Fibroblast of the conjunctiva (primary cell): ENCODE measurements around the gene MAD1L1.
A peak's percentile ranks its signal among the peaks of the same experiment; 100 is the strongest.

Experiments
- DNase-seq: peaks from one replicate; pipeline ENCODE4 v3.0.0-alpha.2; 2010; ENCODE audit warnings: low read depth

MAD1L1 gene

DNA sequence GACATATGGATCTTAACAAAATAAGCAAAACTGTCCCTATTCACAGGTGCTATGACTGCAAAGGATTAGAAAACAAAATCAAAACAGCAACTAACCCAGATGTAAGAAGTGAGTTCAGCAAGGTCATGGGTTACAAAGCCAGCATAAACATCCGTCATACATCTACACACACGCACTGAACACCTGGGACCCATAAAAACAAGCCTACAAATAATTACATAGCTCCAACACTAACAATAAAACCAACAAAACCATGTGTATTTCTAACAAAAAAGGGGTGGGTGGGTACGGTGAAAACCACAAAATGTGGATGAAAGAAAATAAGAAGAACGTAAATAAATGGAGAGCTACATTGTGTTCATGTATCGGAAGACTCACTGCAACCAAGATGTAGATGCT is 305.8 kb downstream of the MAD1L1 start:
- DNase-seq, result no peak

DNA sequence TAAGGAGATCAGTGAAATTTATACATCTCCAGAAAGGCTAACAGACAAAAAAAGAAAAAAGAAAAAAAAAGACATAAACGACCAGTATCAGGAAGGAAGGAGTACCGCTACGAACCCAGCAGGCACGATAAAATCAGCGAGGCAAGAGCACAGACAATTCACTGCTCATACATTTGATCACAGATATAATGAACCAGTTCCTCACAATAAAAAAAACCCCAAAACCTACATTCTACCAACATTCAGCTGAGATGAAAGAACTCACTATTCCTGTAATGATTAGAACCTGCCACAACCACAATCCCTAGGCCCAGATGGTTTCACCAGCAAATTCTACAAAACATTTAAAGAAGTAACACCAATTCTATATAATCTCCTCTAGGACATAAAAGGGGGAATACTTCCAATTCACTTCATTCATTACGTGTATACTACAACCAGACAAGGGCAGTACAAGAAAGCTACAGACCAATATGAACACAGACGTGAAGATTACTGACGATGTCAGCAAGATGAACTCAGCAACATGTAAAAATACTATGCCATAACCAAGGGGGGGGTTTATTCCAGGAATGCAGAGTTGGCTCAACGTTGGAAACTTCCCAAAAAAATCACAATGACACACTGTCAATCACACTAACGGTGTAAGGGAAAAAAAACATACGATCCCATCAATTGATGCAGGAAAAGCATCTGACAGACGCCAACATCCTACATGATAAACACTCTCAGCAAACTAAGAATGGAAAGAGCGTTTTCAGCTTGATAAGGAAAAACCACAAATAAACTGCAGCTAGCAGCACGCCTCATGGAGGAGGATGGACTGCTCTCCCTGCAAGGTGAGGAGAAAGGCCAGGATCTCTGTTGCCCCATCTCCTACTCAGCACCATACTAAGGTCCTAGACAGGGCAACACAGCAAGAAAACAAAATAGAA is 306.5 kb downstream of the MAD1L1 start:
- DNase-seq, result no peak

- DNase-seq, result no peak
These were observed 307.4 kb downstream of the MAD1L1 start for GRCh38 chr7:1925349-1925748.

GRCh38 chr7:1924258-1924817 is 308.4 kb downstream of the MAD1L1 start:
- no peak for DNase-seq

- DNase-seq, result no peak
These were observed 309.1 kb downstream of the MAD1L1 start for GRCh38 chr7:1923409-1924257.

DNA sequence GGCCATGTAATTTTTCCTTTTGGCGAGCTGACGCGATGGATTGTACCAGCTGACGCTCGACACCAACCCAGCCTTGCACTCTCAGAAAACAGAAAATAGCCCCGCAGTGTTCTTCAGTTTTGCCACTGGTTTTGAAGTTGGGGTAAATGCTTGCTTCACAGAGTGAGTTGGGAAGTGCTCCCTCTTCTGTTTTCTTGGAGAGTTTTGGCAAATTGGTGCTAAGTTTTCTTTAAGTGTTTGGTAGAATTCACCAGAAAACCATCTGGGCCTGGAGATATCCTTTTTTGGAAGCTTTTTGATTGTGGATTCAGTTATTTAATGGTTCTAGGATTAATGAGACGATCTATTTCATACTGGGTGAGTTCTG is 309.9 kb downstream of the MAD1L1 start:
- no peak for DNase-seq

DNA sequence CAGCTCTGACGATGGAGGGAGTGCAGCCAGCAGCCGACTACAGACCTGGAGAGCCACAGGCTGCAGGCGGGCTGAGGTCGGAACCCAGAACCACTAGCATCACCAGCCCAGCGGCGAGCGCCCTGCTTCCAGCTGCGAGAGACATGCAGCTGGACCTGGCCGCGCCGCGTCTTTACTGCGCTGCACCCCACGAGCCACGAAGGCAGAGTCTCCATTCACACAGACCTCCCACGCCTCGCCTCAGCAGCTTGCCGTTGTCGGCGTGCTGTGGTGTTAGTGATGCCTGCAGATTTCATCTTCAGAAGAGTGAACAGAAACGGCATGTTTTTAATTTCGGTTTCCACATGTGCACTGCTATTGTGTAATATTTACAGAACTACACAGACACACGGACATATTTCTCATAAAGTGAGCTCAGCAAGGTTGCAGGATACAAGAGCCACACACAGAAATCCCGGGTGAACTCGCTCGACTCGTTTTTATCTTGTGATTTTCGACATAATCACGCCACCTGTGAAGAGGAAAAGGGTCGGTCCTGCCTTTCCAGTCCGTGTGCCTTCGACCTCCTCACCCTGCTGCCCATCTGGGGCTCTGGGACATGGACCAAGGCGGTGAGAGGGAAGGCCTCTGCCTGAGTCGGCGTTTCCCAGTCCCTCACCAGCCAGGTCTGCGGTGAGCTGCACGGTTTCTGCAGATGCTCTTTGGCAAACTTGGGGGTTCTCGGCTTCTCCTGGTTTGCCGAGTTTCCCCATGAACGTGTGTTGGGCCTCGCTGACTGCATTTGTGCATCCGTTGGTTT is 310.5 kb downstream of the MAD1L1 start:
- peak; percentile 53 for DNase-seq

DNA sequence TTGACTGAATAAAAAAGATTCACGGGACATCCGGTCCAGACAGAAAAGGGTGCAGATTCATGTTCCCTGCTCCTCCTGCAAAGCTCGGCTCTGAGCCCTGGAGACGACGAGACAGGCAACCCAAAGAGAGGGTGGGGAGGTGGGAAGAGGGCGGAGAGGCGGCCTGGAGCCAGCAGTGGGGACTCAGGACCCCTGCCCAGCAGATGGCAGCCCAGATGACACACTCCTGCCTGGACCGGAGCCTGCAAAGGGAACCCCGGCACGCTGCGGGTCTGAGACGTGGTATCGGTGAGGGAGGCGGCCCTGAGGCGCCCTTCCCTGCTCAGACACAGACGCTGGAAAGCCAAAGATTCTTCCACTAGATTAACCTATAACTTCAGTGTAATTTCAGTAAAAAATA is 311.9 kb downstream of the MAD1L1 start:
- no peak for DNase-seq

DNA sequence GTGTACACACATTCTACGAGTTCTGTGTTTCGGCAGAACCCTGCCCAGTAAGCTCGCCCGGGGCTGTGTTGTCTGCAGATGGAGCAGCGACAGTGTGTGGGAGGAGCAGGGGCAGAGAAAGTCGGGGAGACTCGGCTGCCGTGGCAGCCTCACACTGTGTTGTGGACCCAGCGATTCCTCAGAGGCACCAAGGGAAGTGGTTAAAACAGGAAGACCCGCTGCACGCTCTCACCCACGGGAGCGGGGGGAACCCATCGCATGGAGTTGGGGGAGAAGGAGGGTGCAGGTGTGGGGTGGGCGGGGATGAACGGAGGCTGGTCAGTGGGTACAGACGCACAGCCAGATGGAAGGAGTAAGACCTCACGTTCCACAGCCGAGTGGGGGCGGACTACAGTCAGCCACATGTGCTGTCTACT is 312.5 kb downstream of the MAD1L1 start:
- DNase-seq, result no peak

DNA sequence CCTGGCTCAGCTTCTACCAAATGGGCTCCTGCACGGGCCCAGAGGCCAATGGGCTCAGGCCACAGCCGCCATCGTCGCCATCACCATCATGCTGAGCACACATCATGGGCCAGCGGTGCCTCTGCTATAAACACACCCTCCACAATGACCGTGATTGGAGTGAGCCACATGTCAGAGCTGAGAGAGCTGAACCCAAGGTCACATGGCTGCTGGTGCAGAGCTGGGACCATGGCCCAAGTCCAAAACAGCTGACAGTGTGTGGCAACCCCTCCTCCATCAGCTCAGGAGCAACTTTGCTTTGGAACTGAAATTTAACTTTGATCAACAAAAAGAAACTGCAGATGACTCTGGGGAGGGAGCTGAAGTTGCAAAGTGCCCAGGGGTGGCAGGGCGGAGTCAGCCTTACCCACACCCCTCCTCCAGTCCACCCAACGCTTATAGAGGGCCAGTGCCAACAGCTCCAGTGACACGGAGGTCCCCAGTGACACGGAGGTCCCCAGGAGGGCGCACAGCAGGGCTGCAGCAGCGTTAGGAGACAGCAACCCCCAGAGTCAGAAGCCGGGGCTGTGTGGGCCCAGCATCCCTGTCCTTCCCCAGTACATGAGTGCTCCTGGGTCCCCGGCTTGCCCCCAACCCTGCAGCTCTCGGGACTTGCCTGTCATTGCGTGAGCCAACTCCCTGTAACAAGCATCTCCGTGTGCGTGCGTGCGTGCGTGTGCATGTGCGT is 313.0 kb downstream of the MAD1L1 start:
- DNase-seq, result no peak

GRCh38 chr7:1918881-1919525 is 313.7 kb downstream of the MAD1L1 start:
- DNase-seq, result no peak

GRCh38 chr7:1918063-1918645 is 314.6 kb downstream of the MAD1L1 start:
- DNase-seq, result no peak

GRCh38 chr7:1917221-1918062 is 315.3 kb downstream of the MAD1L1 start:
- DNase-seq, result no peak

- DNase-seq, result no peak
These were observed 316.2 kb downstream of the MAD1L1 start for GRCh38 chr7:1916601-1916970.

DNA sequence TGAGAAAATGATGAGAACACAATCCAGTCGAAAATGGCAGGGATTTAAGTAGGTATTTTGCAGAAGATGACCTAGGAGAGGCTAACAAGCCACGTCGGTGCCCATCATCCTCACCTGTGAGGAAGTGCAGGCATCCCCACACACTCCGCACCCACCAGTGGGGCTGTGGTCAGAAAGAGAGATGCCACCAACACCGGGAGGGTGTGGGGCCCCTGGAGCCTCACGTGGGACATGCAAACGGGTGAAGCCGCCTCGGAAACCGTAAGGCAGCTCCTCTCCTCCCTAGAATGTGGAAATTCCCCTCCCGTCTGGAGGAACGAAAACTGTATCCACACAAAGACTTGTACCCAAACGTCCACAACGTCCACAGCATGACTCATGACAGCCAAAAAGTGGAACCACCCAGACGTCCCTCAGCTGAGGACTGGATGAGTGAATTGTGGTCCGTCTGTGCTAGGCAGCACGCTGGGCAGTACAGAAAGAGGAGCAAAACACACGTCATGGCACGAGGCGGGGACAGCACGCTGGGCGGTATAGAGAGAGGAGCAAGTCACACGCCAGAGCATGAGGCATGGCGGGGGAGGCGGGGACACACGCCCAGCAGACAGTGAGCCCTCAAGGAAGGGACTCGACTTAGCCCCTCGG is 316.7 kb downstream of the MAD1L1 start:
- DNase-seq, result no peak

- no peak for DNase-seq
These were observed 317.4 kb downstream of the MAD1L1 start for GRCh38 chr7:1915326-1915725.

GRCh38 chr7:1914743-1915142 is 318.0 kb downstream of the MAD1L1 start:
- DNase-seq, result no peak

DNA sequence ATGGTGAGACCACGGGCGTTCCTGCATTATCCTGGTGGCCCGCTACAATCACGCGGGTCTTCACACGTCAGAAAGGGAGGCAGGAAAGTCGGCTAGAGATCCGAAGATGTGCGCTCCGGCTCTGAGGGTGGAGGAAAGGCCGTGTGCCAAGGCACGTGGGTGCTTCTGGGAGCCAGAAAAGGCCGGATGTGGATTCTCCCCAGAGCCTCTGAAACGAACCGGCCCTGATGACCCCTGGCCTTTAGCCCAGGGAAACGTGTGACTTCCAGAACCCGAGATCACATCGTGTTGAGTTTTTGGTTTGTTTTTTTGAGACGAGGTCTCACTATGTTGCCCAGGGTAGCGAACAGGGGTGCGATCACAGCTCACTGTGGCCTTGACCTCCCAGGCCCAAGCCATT is 318.4 kb downstream of the MAD1L1 start:
- no peak for DNase-seq
